AG09319 (cell line): ENCODE measurements around the gene BZW2.

ENCODE experiments used
- DNase-seq: peaks from one replicate; pipeline ENCODE4 v3.0.0-alpha.2; 2010; ENCODE audit warnings: low read depth; ENCODE audit errors: extremely low read depth
- TF ChIP-seq, protein P1 (sequence below): IDR thresholded peaks from 2 replicates; pipeline ENCODE4 v1.5.1; 2011; ENCODE audit warnings: low read depth, mild to moderate bottlenecking, inconsistent platforms, low read length, moderate library complexity

Gene BZW2

DNA sequence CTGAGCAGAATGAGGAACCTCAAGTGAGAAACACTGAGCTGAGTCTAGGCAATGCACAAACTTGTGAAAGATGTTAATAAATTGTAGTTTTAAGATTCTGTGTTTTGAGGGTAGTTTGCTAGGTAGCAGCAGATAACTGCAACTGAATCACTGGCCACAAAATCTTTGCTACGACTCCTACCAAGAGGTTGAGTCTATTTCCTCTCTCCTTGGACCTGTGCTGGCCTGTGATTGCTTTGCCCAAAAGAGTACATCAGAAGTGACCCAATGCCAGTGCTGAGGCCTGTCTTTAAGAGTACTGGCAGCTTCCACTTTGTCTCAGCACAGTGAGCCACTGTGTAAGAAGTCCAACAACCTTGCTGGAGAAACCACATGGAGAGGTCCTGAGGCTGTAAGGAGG, 95.7 kb downstream of the BZW2 start:
- TF ChIP-seq, protein P1, sequence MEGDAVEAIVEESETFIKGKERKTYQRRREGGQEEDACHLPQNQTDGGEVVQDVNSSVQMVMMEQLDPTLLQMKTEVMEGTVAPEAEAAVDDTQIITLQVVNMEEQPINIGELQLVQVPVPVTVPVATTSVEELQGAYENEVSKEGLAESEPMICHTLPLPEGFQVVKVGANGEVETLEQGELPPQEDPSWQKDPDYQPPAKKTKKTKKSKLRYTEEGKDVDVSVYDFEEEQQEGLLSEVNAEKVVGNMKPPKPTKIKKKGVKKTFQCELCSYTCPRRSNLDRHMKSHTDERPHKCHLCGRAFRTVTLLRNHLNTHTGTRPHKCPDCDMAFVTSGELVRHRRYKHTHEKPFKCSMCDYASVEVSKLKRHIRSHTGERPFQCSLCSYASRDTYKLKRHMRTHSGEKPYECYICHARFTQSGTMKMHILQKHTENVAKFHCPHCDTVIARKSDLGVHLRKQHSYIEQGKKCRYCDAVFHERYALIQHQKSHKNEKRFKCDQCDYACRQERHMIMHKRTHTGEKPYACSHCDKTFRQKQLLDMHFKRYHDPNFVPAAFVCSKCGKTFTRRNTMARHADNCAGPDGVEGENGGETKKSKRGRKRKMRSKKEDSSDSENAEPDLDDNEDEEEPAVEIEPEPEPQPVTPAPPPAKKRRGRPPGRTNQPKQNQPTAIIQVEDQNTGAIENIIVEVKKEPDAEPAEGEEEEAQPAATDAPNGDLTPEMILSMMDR: no peak
- DNase-seq: no peak

DNA sequence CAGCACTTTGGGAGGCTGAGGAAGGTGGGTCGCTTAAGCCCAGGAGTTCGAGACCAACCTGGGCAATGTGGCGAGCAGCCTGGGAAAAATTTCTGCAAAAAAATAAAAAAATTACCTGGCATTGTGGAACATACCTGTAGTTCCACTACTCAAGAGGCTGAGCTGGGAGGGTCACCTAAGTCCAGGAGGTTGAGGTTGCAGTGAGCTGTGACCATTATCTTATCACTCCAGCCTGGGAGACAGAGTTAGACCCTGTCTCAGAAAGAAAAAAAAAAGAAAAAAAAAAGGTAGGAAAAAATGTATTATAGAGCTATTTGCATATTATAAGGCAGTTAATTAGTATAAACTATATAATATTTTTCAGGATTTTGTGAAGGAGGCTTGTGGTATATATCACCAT, 96.6 kb downstream of the BZW2 start:
- no peak for DNase-seq
- TF ChIP-seq, protein P1: no peak

DNA sequence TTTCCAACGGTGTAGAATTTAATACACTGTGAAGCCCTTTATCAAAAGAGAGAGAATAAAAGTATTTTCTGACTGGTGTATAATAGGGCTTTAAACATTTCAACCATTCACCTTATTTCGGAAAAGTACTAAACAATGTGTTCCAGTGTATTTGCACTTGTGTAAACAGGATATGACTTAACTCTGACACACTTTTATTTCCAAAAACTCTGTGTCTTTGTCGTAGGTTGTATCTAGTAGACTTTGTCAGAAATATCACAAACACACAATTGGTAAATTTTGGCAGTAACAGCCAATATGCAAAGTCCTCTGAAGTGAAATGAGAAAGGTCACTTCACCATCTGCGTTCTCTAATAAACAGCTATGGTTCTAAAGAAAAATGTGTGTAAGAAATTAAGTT, 97.3 kb downstream of the BZW2 start:
- TF ChIP-seq, protein P1: no peak
- no peak for DNase-seq

DNA sequence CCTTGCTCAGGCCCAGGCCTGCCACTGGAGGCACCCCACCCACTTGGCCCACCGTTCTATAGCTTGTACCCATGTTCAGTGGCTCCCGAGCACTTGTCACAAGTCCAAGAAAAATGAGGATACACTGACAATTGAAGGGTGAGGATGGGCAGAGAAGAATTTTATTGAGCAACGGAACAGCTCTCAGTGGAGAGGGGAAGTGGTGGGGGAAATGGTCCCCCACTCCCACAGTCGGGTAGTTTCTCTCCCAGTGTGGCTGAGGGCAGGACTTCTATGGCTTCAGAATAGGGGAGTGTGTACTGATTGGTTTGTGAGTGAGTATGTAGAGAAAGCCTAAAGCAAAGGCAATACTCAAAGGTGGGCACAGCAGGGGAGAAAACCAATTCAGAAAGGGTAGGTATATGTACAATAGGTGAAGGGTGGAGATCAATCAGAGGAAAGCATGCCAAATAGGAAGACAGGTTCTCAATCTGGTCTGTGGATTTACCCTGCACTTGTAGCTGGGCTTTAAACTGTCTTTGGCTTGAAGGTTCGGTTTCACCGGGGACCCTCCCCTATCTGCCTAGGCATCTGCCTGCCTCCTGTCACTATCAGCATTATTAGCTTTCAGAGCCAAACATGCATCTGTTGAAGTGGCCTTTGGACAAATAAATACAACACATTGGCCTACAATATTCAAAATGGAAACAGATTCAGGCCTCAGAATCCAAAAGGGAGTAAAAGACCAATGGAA, 98.7 kb downstream of the BZW2 start:
- DNase-seq: no peak
- TF ChIP-seq, protein P1: no peak

DNA sequence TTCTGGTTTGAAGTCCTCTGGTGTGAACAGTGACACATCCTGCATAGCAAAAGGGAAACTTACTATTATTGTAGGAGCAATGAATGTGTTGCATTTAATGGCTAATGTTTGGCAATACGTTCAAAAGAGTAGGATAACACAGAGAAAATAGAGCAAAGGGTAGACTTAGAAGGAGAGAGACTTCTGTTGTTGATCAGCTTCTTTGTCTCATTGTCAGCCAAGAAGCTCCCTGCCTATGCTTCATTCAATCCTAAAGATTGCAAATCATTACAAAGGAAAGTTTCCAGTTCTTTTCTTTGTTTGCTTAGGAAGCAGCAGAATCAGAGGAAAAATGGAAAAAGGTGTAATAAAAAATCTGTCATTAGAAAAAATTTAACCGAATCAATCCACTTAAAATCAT, 99.7 kb downstream of the BZW2 start:
- TF ChIP-seq, protein P1: no peak
- DNase-seq: no peak

DNA sequence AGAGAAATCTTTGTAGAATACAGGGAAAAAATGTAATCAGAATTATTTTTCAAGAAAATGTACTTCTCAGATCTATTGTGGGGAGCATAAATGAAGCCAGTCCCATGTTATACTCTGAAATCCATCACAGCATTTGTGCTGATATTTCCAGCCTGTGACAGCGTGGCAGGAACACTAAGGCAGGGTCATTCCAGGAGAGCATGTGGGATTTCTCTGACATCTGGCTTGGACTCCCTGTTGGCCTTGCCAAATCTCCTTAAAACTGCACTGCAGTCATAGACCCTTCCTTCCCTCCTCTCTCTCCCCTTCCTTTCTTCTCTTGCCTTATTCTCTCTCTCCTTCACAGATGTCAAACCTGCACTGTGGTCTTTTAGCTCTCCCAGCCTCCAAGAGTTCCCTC, 101.1 kb downstream of the BZW2 start:
- no peak for DNase-seq
- TF ChIP-seq, protein P1: no peak

DNA sequence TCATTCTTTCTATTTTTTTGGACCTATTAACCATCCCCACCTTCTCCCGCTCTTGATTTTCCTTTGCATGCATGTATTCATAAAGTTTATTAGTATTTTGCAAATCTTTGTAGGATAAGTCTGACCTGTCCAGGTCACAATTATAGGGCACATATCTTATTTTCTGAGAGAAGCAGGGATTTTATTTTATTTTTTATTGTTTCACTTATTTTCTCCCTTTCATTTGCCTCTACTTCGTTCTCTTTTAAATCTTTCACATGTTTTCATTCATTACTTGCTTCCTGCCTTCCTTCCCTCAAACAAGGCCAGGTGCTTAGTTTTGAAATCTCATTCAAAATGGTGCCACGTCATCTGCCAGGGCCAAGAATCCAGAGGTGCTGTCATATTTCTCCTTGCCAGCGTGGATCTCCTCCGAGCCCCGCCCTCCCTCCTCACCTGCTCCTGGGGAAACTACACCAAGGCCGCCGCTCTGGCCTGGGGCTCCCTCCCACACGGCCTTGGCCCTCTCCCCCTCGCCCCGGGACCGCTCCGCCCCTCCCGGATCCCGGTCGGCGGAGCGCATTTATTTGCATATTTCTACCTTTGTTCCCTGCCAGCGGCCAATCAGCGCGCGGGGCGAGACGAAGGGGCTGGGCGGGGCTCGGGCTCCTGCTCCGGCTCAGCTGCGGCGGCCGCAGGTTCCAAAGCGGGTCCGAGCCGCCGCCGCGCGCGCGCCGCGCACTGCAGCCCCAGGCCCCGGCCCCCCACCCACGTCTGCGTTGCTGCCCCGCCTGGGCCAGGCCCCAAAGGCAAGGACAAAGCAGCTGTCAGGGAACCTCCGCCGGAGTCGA, 107.3 kb downstream of the BZW2 start, which contains the start of gene TSPAN13:
TSPAN13 (plus strand) TSS at position 654 of the 830 bp plus-strand sequence. CDS start 213 bp downstream, outside the sequence.
- DNase-seq: no peak
- TF ChIP-seq, protein P1: no peak
